ENCODE measurements around the gene MSH2. TPM values are rescaled to one million over a fixed set of nuclear protein-coding genes. Genes with fewer than 3 reads are reported as not detected.
A peak's percentile ranks its signal among the peaks of the same experiment; 100 is the strongest.

Gene MSH2
- total RNA-seq, 1 donor from 2014 or later, result 81.9 TPM

DNA sequence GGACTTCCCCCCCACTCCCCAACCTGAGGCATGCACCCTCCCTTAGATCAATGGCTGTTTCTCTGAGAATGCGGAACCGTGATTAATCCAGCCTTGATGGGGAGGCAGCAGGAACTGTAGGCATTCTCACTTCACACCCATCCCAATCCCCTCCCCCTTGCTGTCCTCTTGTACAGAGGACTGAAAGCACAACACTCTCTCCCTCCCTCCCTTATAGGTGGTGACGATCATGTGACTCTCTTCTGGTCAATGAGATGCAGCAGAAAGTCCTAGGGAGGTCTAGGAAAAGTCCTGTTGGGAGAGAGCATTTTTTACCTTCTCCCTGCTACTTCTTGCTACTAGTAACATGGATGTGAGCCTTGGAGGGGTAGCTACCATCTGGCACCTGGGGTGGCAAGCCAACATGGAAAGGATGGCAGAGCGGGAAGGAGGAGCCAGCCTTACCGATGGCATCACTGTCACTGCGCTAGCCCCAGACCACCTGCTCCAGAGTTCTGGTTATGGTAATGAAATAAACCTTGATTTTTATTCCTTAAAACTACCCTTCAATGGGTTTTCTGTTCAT is 106.9 kb downstream of the MSH2 start:
- peaks cover 5% of the 10 kb centered on the region for H3K9me3 Mint-ChIP-seq
- DNase-seq (ENCODE audit: low read depth, low spot score), result no peak

DNA sequence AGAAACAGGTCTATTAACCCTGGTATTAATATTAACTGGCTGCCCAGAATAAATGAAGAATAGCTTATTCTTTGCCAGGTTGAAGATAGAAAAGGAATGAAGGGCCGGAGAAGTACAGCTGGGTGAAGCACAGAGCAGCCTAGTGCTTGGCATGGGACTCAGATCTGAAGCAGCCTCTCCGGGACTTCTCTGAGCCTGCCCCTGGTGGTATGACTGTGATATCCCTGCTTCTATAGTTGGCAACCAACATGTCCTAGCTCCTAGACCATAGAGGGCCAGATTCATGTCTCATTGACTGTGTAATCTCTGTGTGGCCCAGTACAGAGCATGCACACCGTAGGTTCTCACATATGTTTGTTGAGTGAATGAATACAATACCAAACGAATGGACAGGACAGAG is 107.8 kb downstream of the MSH2 start:
- TF ChIP-seq CTCF (conservative IDR thresholded peaks at IDR 0.05), result no peak
- H3K36me3 Mint-ChIP-seq (ENCODE audit: low read depth), result peaks cover 6% of the 10 kb centered on the region
- peaks cover 18% of the 10 kb centered on the region for H3K4me1 Mint-ChIP-seq
- no peak overlapping the region for H3K27ac Mint-ChIP-seq (ENCODE audit: unreplicated experiment)
- H3K9me3 Mint-ChIP-seq, result peaks cover under 1% of the 10 kb centered on the region
- DNase-seq (ENCODE audit: low read depth, low spot score), result no peak
- no peaks in the 10 kb centered on the region for H3K27me3 Mint-ChIP-seq (ENCODE audit: low read depth)
- no peak overlapping the region for H3K4me3 Mint-ChIP-seq

More for the DNA sequence above, 106.9 kb downstream of the MSH2 start:
- H3K4me3 Mint-ChIP-seq, result no peak overlapping the region
- TF ChIP-seq CTCF (conservative IDR thresholded peaks at IDR 0.05), result no peak
- H3K36me3 Mint-ChIP-seq (ENCODE audit: low read depth), result peaks cover 6% of the 10 kb centered on the region
- peaks cover 11% of the 10 kb centered on the region for H3K4me1 Mint-ChIP-seq
- no peak overlapping the region for H3K27ac Mint-ChIP-seq (ENCODE audit: unreplicated experiment)
- no peaks in the 10 kb centered on the region for H3K27me3 Mint-ChIP-seq (ENCODE audit: low read depth)

DNA sequence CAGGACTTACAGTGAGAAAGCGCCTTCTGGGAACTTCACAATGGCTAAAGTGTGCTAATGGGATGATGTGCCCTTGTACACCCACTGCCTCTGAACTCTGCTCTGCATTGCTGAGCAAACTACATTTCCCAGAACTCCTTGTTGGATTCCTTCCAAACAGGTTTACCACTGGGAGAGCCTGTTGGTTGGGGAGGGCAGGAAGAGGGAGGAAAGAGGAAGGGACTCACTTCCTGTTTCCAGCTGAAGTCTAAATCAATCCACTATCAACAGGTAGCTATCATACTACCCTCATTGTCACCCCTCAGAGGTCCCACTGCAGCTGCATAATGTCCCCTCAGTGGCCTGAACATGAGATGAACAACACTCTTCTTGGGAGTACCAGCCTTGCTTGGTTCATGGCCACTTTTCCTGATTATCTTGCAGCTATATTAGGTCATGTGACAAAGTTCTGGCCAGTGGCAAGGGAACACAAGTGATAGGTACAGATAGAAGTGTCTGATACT is 109.7 kb downstream of the MSH2 start:
- Mint-ChIP-seq H3K4me1 (peaks cover 35% of the 10 kb centered on the region), H3K9me3 (no peaks in the 10 kb centered on the region), H3K36me3 (ENCODE audit: low read depth) (peaks cover 6% of the 10 kb centered on the region), H3K4me3 (no peak overlapping the region), H3K27ac (ENCODE audit: unreplicated experiment) (no peak overlapping the region), H3K27me3 (ENCODE audit: low read depth) (no peaks in the 10 kb centered on the region)
- no peak for DNase-seq (ENCODE audit: low read depth, low spot score)
- no peak for TF ChIP-seq CTCF (conservative IDR thresholded peaks at IDR 0.05)

DNA sequence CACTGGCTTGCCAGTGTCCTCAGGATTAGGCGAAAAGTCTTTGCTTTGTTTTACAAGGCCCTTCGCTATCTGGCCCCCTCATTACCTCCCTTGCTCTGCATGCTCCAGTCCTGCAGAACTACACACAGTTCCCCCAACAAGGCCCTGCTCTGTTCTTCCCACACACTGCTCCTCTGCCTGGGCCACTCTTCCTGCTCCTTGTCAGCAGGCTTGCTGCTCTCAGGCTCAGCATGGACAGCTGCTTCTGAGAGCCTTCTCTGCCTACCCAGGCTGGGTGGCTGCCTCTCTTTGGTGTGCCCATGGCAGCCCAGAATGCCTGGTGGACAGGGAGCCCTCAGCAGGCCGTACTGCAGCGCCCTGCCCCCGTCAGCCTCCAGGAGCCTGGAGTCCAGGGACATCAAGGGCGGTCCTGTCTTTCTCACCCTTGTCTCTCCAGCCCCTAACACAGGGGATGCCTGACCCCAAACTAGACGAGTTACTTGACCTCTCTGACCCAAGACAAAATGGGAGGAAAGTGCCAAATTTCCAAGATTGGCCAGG is 111.1 kb downstream of the MSH2 start:
- Mint-ChIP-seq H3K27me3 (ENCODE audit: low read depth) (no peaks in the 10 kb centered on the region), H3K4me3 (no peak overlapping the region), H3K27ac (ENCODE audit: unreplicated experiment) (no peak overlapping the region), H3K36me3 (ENCODE audit: low read depth) (peaks cover 6% of the 10 kb centered on the region), H3K4me1 (peaks cover 35% of the 10 kb centered on the region), H3K9me3 (no peaks in the 10 kb centered on the region)
- DNase-seq (ENCODE audit: low read depth, low spot score), result no peak
- no peak for TF ChIP-seq CTCF (conservative IDR thresholded peaks at IDR 0.05)

- no peak for TF ChIP-seq CTCF (conservative IDR thresholded peaks at IDR 0.05)
- Mint-ChIP-seq H3K27ac (ENCODE audit: unreplicated experiment) (peak overlapping the region; percentile 36), H3K4me3 (no peak overlapping the region)
These were observed 113.6 kb downstream of the MSH2 start for GRCh38 chr2:47516360-47517104.

More at GRCh38 chr2:47516360-47517104, 113.6 kb downstream of the MSH2 start:
- Mint-ChIP-seq H3K36me3 (ENCODE audit: low read depth) (peaks cover 6% of the 10 kb centered on the region), H3K9me3 (no peaks in the 10 kb centered on the region), H3K27me3 (ENCODE audit: low read depth) (no peaks in the 10 kb centered on the region), H3K4me1 (peaks cover 35% of the 10 kb centered on the region)
- no peak for DNase-seq (ENCODE audit: low read depth, low spot score)

Measured in neural crest cell (in vitro differentiated cells).